IPS-NIHi7 (cell line): ENCODE results near the gene TGM3.

Source experiments
- DNase-seq: peaks from one replicate; pipeline ENCODE4 v3.0.0; 2012; ENCODE audit warnings: mixed read lengths; ENCODE audit errors: extremely low spot score

The TGM3 gene

DNA sequence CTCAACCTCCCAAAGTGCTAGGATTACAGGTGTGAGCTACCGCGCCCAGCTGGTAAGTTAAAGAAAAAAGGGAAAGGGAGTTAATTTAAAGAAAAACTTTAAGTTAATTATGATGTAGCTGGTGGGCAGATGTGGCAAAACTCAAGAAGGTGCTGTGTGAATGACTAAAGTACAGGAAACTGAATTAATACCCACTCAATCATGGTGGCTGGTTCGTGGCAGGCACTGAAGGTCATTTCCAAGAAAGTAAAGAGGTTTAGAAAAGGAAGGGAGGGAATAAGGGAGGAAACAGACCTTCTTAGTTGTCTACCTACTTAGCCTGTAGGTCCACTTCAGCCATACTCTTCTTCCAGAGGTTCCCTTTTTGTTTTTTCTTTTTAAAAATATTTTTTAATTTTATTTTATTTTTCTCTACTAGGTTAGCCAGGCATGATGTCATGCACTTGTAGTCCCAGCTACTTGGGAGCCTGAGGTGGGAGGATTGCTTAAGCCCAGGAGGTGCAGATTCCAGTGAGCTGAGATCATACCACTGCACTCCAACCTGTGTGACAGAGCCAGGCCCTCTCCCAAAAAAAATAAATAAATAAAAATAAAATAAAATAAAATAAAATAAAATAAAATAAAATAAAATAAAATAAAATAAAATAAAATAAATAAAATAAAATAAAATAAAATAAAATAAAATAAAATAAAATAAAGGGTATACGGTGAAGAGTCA lies 11.9 kb upstream of the TGM3 start:
- no peak for DNase-seq

DNA sequence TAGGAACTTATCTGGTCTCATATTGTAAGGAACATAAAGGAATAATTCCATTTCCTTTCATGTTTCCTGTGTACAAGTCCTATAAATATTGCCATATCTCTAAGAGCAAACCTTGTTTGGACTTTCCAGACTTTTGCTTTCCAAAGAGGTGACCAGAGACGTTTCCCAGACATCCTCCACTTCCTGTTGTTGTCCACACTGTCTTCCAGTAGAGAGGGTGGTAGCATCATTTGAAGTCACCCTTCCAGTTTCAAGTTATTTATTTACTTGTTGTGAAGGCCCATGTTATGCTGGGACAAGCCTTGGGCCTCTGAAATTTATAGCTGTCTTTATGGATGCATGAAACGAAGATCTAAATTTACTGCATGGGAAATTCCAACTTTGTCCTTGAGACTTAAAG lies 10.6 kb upstream of the TGM3 start:
- no peak for DNase-seq

DNA sequence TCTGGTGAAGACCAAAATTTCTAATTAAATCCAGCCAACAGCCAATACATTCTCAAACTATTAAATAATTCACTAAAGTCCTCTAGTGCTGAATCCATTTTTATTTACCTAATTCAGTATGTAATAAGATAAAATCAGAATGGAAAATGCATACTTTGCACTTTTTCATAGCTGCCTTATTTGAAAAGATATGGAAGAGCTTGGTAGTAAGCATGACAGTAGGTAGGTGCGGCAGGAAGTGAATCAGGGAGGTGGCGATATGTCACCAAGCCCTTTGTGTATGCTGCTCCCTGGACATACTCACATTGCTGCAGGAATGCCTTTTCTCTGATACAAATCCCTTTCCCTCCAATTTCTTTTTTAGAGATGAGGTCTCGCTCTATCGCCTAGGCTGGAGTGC lies 10.2 kb upstream of the TGM3 start:
- no peak for DNase-seq

DNA sequence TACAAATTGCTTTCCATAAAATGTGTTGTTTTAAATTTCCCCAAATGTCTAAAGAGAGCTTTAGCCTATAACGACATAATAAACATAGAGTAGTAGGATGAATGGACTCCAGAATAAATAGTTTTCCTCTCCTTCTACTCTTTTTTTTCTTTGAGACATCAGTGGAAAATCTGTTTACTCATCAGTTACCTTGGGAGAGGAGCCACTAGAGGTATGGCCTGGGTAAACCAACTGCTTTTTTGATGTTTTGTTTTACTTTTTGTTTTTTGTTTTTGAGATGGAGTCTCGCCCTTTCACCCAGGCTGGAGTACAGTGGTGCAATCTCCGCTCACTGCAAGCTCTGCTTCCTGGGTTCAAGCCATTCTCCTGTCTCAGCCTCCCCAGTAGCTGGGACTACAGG lies 8.3 kb upstream of the TGM3 start:
- DNase-seq = no peak

DNA sequence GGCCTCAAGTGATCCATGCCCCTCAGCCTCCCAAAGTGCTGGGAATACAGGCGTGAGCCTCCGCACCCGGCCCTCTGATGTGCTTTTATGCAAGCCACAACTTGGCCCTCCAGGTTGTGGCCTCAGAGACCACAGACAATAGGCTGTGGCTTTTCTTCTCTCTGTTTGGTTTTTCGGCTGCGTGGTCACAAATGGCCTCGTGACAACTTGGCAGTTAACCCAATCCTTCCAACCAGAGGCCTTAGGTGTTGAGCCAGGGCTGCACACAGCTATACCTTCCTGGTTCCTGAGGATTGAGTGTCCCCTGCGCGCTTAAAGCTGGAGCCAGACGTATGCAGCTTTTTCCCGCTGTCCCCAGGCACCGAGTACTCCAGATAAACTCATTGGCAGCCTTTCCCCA lies 6.3 kb upstream of the TGM3 start:
- DNase-seq = no peak

DNA sequence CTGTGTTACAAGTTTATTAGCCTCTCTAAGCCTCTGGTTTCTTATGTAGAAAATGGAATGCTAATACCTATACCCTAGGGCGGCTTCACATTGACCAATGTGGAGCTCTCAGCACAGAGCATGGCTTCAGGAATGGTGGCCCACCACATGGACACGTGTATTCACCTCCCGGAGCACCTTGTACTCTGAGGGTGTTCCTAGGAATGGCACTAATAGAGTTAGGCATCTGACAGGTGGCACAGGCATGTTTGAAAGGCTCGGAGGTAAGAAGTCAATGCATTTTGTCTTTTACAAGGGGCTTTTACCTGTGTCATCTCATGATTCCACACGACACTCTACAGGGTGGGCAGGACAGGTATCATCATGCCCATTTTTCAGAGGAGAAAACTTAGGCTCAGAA lies 5.3 kb upstream of the TGM3 start:
- DNase-seq = no peak

DNA sequence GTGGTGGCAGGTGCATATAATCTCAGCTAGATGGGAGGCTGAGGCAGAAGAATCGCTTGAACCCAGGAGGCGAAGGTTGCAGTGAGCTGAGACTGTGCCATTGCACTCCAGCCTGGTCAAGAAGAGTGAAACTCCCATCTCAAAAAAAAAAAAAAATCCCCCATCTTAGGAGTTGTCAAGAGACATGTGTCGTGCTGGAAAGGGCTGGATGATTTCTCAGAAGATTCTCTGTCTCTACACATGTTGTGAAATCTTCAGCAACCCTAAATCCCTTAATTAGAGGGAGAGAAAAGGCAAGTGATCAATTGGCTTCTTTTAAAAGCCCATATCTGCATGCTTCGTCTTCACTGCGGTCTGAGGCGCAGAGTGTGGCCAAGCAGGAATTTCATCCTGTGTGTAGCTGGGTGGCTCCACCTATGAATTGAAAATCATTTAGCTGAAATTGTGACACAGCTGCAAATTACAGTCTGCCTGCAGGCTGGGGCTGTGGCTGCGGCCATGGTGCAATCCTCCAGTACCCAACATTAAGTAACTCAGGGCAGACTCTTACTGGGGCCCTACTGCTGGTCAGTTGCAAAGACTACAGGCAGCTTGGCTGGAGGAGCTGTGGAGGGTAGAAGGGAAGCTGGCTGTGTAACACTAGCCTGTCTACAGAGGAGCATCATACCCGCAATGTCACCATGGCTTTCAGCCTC lies 3.2 kb upstream of the TGM3 start:
- DNase-seq = no peak

DNA sequence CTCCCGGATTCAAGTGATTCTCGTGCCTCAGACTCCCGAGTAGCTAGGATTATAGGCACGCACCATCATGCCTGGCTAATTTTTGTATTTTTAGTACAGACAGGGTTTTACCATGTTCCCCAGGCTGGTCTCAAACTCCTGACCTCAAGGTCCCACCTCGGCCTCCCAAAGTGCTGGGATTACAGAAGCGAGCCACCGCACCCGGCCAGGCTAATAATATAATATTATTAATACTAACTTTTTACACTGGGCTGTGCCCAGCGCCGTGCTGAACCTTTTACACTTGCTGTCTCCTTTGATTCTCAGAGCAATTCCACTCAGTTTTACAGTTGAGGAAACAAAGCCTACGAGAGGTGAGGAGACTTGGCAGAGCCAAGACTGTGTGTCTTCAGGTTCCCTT lies 2.3 kb upstream of the TGM3 start:
- DNase-seq = no peak

DNA sequence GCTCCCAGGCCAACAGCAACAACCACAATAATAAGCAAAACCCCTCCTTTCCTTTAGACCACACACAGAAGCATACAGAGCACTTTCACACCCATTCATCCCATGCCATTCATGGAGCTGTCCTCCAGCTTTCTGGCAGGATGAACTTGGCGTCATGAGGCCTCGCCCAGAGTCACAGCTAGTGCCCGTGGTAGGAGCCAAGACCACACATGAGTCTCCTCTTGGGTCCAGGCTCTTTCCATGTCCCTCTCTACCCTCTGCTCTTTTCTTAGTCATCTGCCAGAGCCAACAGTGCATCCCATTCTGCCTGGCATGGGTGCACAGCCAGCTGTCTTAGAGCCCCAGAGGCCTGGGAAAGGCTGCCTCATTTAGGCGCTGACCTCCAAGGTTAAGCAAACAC lies 1.8 kb upstream of the TGM3 start:
- no peak for DNase-seq

DNA sequence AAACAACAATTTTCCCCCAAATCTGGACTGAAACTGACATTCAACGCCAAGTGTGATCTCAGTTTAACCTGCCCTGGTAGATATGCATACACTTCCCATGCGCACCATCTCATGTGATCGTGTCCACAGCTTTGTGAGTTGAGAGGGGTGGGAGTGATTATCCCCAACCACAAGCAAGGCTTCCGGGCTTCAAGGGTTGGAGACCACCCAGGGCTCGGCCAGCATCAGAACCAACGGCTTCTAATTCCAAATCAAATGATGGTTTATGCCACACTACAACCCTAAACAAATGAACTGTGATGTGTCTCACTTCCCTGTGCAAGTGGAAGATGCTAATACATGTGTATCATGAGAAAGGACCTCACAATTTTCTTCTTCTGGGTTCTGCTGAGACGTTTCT lies 515 bp upstream of the TGM3 start:
- DNase-seq = no peak

DNA sequence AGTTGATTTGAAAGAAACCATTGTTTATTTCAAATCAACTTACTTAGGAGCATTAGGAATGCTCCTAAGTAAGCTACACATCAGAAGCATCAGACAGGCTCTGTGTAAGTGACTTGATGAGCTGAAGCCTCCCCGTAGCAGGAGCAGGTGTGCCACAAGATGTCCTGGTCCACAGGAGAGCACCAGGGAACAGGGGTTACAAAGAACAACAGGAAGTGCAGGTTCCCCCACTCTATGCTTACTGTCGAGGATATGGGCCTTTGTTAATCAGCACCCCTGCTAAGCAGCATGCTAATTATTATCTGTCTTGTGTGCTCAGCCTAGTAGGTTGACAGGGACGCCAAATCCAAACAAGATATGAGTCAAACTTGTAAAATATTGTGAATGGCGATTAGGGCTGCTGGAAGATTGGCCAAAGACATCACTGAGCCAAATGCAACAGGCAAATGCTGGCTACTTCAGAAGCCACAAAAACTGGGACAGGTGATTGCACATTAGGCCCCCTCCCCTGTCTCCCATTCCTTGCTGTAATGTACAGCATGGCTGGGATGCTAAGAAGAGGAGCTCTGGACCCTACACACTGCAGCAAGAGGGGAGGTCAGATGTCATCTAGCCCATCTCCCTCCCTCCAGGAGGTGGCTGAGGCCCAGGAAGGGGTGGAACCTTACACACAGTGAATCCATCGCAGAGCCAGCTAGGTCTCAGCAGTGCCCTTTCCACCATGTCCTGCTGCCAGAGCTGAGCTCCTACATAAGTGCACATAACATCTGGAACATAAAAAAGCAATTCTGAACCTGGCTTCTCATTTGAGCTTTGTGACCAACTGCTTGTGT lies 939 bp downstream of the TGM3 start:
- DNase-seq = no peak

DNA sequence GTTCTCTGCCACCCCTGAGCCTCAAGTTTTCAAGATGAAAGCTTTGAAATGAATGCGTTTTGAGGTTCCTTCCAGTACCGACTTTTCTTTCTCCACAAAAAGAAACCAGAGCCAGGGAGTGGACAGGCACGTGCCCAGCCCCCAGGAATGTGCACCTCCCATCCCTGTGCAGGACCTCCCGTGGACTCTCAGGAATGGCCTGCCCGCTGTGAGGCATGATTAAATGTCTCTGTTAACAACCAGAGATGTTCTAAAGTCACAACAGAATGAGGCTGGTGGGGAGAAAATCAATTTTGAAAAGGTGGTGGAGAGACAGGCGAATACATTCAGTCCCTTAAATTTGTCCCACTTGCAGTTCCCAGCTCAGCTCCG lies 1.5 kb downstream of the TGM3 start:
- no peak for DNase-seq

DNA sequence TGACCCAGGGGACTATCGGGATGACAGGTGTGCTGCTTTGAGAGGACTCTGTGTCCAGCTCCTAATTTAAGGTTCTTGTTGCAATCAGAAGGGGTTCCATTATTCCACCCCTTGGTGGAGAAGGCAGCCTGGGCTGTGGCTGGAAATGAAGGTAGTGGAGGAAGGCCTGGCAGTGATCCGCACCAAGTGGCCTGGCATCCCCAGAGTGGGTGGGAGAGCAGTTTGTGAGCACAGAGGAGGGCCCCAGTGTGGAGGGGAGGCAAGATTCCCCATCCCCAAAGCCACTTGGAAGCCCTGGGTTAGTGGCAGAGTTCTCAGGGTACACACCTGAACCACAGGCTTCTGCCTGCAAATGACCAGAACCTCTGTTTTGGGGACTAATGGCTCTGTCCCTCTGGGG lies 2.3 kb downstream of the TGM3 start:
- DNase-seq = no peak

DNA sequence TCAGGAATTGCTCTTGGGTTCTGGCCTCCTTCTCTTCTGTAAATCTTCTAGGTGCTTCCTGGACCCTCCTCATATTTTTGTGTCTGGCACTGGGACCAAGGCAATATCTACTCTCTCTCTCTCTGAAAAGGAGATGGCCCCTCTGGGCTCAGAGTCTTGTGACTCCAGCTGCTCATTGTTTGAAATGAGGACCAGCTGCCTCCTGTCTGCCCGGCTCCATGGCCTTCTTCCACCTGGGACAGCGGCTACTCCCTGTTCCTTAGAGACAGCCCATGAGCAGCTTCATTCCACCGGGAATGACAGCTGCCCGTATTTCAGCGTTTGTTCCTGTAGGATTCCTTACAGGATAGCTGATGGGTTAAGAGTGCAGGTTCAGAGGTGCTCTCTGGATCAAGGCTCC lies 2.9 kb downstream of the TGM3 start:
- no peak for DNase-seq

DNA sequence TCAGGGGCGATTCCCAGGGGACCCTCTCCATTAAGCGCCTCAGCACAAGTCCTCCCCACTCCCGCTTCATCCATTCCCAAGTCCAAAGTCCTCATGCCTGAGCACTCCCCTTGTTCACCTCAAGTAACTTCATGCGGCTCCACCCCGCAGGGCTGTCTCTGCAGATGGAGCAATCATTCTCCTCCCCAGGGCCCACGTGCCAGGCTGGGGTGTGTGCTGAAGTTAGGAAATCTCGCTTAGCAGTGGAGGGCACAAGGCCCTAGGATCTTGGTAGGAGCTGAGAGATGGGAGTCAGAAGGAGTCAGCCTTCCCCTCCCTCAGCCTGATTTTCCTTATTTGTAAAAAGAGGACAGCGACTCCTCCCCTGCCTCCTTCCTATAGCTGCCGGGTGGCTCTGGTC lies 3.5 kb downstream of the TGM3 start:
- no peak for DNase-seq

DNA sequence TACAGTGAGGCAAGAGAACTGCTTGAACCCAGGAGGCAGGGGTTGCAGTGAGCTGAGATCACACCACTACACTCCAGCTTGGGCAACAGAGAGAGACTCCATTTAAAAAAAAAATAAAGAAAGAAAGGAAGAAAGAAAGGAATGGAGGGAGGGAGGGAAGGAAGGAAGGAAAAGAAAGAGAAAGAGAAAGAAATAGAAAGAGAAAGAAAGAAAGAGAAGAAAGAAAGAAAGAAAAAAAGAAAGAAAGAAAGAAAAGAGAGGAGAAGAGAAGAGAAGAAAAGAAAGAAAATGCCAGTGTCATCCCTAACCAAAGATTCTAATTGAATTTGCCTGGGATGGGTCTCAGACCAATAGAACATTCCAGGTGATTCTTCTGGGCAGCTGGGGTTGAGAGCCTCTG lies 4.2 kb downstream of the TGM3 start:
- no peak for DNase-seq

DNA sequence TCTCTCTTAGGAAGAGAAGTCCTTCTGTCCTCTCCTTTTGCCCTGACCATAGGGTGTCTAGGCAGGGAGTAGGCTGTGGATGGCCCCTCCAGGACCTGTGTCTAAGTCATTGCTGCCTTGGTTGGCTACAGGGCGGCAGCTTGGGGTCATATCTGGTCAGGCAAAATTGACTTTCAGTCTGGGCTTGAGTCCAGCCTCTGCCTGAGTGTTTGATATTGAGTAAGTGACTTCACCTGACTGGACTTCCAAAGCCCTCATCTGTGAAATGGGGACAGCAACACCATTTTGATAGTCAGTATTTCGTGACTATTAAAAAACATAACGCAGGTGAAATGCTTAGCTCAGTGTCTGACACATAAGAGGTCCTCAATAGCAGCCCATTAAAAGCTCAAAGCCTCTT lies 4.6 kb downstream of the TGM3 start:
- DNase-seq = no peak

DNA sequence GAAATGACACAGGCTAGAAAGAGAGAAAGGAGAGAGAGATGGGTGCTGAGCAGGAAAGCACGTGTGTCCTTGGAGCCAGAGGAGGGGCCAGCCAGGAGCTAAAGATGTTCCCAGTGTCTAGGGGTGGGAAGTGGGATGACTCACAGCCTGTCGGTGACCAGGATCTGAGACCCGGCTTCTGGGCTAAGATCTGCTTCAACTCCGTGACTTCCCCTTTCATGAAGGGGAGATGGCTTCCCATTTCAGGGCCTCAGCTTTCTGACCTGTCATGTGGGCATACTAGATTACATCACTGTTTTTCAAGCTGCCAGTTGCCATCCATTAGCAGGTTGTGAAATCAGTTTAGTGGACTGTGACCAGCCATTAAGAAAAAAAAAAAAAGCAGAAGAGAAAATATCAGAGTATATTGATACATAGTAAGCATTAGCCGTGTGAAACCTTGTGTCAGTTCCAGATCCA lies 5.4 kb downstream of the TGM3 start:
- no peak for DNase-seq

DNA sequence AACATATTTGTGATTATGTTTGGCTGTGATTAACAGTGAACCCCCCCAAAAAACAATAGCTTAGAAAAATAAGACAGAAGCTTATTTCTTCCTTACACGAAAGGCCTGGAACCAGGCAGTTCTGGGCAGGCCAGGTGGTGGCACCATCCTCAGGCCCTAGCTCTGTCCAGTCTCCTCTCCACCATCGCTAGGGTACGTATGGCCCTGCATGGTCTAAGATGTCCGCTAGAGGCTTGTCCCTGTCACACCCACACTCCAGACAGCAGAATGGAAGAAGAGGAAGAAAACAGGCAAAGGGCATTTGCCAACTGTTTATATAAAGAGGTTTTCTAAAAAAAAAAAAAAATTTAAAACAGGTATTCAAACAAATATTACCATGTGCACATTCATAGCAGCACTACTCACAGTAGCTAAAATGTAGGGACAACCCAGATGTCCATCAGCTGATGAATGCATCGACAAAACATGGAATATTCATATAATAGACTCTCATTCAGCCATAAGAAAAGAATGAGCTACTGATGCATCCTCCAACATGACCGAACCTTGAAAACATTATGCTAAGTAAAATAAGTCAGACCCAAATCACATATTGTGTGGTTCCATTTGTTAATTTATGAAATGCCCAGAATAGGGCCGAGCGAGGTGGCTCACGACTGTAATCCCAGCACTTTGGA lies 6.7 kb downstream of the TGM3 start:
- DNase-seq = peak; percentile 35

DNA sequence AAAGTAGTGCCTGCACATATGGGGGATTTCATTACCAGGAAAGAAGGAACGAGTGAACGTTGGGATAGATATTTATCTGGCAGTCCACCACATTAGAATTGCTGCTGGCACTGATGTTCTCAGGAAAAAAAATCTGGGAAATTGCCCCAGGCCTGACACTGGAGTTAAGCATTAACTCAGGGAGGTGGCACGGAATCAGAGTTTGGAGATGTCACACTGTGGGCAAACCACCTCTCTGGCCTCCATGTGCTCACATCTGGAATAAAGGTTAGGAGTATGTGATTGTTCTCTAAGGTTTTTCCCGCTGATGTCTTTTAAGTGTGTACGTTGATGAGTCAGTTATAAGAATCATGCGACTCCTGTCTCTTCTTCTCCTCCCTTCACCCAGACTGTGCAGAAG lies 7.9 kb downstream of the TGM3 start:
- no peak for DNase-seq

DNA sequence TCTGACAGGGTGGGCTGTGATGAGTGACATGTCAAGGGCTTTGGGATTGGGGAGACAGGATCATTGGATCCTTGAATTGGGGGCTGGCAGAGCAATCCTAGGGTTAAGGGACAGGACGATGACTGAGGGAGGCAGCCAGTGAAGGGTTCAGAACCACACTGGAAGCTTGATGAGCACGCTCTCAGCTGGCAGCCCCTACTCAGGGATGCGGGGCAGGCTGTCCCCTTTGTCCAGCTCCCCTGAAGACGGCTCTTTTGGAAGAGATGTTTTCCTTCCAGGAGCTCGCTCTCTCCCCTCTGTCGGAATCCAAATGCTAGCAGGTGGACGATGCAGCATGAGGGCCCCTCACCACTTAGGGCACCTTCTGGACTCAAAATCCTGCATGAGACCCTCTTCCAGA lies 8.4 kb downstream of the TGM3 start:
- DNase-seq = no peak

DNA sequence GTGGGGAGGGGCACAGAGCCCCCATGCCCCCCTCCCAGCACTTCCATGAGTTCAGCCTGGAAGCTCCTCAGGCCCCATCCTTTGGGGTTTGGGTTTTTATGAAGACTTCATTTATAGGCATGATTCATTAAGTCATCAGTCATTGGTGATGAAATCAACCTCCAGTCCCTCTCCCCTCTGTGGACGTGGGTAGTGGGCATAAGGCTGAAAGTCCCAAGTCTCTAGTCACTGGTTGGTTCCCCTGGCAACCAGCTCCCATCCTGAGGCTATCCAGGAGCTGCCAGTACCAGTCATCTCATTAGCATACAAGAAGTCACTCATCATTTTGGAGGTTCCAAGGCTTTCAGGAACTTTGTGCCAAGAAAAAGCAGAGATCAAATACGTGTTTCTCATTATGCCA lies 9.2 kb downstream of the TGM3 start:
- no peak for DNase-seq
